ENCODE results near the gene ACLY.

ACLY gene

DNA sequence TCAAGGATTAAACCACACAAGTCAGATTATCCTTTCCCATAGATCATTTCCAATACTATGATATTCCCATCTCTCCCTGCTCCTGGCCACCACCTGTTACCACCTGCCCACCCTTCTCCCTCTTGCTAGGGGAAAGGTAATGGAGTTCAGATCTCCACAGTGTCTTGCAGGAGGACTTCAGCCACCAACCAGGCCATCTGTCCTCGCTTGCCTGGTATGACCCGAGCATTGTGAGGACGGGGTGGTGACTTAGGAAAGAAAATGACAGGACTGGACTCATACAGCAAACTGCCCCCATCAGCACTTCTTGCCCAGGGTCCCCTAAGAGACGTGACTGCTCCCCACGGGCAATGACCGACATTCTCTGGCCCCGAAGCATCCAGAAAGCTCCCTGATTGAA lies 95.2 kb downstream of the ACLY start:
- DNase-seq: no peak

DNA sequence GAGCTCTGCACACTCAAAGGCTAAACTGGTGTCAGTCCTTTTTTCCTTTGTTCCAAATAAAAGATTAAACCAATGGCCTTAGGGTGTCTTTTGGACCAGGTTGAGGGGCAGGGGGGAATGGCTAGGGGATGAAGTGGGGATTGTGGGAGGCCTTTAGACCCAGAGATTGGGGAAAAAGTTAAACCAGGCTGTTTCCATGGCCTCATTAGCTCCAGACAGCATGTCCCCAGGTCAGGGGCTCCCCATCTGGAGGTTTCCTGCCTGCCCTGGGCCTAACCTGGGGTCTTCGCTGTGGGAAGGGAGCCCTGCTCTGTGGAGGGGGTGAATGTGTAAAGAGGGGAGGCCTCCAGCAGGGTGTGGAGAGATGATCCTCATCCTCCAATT lies 95.6 kb downstream of the ACLY start:
- no peak for DNase-seq

DNA sequence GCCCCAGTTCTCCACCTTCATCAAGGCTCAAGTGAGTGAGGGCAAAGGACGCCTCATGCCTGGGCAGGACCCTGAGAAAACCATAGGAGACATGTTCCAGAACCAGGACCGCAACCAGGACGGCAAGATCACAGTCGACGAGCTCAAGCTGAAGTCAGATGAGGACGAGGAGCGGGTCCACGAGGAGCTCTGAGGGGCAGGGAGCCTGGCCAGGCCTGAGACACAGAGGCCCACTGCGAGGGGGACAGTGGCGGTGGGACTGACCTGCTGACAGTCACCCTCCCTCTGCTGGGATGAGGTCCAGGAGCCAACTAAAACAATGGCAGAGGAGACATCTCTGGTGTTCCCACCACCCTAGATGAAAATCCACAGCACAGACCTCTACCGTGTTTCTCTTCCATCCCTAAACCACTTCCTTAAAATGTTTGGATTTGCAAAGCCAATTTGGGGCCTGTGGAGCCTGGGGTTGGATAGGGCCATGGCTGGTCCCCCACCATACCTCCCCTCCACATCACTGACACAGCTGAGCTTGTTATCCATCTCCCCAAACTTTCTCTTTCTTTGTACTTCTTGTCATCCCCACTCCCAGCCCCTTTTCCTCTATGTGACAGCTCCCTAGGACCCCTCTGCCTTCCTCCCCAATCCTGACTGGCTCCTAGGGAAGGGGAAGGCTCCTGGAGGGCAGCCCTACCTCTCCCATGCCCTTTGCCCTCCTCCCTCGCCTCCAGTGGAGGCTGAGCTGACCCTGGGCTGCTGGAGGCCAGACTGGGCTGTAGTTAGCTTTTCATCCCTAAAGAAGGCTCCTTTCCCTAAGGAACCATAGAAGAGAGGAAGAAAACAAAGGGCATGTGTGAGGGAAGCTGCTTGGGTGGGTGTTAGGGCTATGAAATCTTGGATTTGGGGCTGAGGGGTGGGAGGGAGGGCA lies 96.3 kb downstream of the ACLY start:
- no peak for DNase-seq

DNA sequence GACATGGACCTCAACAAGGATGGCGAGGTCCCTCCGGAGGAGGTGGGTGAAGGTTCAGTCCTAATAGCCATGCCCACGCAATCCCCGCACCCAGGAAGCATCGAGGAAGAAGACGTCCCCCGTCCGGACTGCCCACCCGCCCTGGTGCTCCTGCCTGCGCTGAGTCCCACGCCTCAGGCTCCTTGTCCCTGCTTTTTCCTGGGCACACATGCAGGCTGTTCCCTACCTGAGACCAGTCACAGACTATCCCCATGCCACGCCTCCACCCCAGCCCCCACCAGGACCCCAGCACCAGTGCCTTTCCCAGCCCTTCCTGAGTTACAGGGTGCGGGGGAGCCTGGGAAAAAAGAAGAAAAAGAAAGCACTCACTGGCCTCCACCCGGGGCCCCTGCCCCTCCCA lies 97.0 kb downstream of the ACLY start:
- DNase-seq: no peak

DNA sequence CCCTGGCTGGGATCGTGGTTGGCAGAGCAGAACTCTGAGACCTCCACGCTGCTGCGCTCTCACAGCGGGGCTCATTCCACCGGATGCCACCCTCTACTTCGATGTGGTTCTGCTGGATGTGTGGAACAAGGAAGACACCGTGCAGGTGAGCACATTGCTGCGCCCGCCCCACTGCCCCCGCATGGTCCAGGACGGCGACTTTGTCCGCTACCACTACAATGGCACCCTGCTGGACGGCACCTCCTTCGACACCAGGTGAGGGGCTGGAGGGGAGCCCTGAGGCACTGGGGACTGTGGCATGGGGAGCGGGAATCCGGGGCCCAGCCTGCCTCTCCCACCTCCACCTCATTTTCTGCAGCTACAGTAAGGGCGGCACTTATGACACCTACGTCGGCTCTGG lies 100.7 kb downstream of the ACLY start:
- DNase-seq: no peak
